ENCODE data around the gene COL27A1. TPM values are rescaled to one million over a fixed set of nuclear protein-coding genes. Genes with fewer than 3 reads are reported as not detected.

COL27A1 gene
- total and polyA plus RNA-seq, 2 experiments from 2014 or later: 44.6 to 47.0 TPM

DNA sequence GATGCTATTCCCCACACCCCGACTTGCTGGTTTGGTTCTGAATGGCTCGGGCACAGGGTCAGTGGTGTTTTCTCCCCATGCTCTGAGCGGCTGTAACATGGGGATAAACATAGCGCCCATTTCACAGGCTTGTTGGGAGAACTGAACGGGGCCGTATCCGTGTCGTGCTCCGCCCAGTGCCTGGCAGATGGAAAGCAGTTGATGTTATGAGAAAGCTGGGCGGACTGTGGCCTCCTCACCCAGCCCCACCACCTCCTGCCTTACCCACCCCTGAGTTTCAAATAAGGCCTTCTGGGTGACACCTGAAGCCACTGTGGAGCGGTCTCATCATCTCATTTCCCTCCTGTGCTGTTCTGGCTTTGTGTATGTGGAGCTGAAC lies 188.8 kb downstream of the COL27A1 start:
- H3K36me3 ChIP-seq (replicated peaks; ENCODE audit: insufficient read depth, low read depth): no peaks in the 10 kb centered on the region
- H3K4me3 ChIP-seq: no peak overlapping the region
- H3K4me1 ChIP-seq (ENCODE audit: insufficient read depth): peaks cover 6% of the 10 kb centered on the region
- H3K79me2 ChIP-seq: no peaks in the 10 kb centered on the region
- H4K20me1 ChIP-seq (ENCODE audit: insufficient read depth, poor library complexity, severe bottlenecking): no peaks in the 10 kb centered on the region
- no peak overlapping the region for H2AFZ ChIP-seq
- H3K4me2 ChIP-seq: no peak overlapping the region
- H3K27me3 ChIP-seq: no peaks in the 10 kb centered on the region
- TF ChIP-seq EZH2phosphoT487 (IDR thresholded peaks at IDR 0.05; ENCODE audit: low read depth, severe bottlenecking, unreplicated experiment) (no peak), EZH2 (IDR thresholded peaks at IDR 0.05; ENCODE audit: borderline replicate concordance) (no peak)
- TF ChIP-seq, protein P1, sequence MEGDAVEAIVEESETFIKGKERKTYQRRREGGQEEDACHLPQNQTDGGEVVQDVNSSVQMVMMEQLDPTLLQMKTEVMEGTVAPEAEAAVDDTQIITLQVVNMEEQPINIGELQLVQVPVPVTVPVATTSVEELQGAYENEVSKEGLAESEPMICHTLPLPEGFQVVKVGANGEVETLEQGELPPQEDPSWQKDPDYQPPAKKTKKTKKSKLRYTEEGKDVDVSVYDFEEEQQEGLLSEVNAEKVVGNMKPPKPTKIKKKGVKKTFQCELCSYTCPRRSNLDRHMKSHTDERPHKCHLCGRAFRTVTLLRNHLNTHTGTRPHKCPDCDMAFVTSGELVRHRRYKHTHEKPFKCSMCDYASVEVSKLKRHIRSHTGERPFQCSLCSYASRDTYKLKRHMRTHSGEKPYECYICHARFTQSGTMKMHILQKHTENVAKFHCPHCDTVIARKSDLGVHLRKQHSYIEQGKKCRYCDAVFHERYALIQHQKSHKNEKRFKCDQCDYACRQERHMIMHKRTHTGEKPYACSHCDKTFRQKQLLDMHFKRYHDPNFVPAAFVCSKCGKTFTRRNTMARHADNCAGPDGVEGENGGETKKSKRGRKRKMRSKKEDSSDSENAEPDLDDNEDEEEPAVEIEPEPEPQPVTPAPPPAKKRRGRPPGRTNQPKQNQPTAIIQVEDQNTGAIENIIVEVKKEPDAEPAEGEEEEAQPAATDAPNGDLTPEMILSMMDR (IDR thresholded peaks at IDR 0.05; ENCODE audit: poor library complexity): no peak
- WGBS (ENCODE audit: low lambda C conversion rate, missing lambda C conversion rate): 87% methylated on average over 11 of the region's 11 CpGs
- no peak overlapping the region for H3K27ac ChIP-seq
- H3K9me2 ChIP-seq (replicated peaks; ENCODE audit: insufficient read depth): no peaks in the 10 kb centered on the region
- H3K9me3 ChIP-seq (ENCODE audit: low read depth): no peaks in the 10 kb centered on the region
- no peak for DNase-seq (ENCODE audit: low spot score)

DNA sequence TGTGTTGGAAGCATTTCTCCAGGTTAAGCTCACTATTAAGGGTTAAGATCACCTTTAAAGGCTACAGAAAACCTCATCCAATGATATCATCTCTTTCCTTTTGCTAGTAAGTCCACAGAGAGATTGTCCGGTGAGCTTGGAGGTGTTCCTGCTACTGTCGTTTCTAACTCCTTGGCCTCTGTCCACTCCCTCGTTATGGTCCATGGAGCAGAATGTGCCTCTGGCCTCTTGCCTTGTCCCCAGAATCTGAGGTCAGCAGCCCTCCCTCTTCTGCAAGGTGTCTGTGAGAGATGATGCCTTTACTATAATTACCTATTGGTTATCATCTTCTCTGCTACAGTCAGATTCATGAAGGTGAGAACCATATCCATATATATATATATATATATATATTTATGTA lies 189.4 kb downstream of the COL27A1 start:
- no peak overlapping the region for H2AFZ ChIP-seq
- DNase-seq (ENCODE audit: low spot score): no peak
- H3K9me2 ChIP-seq (replicated peaks; ENCODE audit: insufficient read depth): no peaks in the 10 kb centered on the region
- no peak overlapping the region for H3K4me3 ChIP-seq
- no peaks in the 10 kb centered on the region for H3K36me3 ChIP-seq (replicated peaks; ENCODE audit: insufficient read depth, low read depth)
- no peaks in the 10 kb centered on the region for H3K9me3 ChIP-seq (ENCODE audit: low read depth)
- 85% methylated on average over 3 of the region's 3 CpGs for WGBS (ENCODE audit: low lambda C conversion rate, missing lambda C conversion rate)
- no peaks in the 10 kb centered on the region for H3K79me2 ChIP-seq
- H3K27me3 ChIP-seq: no peaks in the 10 kb centered on the region
- H3K4me2 ChIP-seq: no peak overlapping the region
- H3K4me1 ChIP-seq (ENCODE audit: insufficient read depth): peaks cover 11% of the 10 kb centered on the region
- TF ChIP-seq, protein P1 (IDR thresholded peaks at IDR 0.05; ENCODE audit: poor library complexity): no peak
- H3K27ac ChIP-seq: no peak overlapping the region
- no peaks in the 10 kb centered on the region for H4K20me1 ChIP-seq (ENCODE audit: insufficient read depth, poor library complexity, severe bottlenecking)

DNA sequence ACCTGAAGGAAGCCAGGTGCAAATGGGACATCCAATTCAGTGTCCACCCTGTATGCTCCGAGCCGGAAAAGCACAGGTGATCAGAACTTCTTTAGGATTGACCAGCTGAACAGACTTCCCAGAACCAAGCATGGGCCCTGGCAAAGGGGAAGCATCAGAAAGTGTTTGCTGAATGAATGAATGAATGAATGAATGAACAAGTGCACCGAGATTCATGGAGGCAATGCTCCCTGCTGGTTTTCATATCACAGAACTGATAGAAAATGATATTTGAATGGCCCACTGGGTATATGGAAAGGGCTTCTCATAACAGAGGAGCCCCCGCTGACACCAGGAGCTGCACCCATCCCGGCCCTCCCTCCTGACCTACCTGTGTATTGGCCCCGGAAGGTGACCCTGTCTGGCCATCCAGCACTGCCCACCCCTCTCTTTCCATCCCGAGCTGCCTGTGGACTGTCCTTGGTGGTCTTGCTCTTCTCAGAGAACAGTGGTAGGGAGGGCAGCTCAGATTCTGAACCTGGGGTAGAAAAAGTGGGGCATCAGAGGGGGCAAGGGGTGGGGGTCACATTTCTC lies 190.2 kb downstream of the COL27A1 start:
- Histone ChIP-seq H3K27ac (no peak overlapping the region), H3K4me3 (no peak overlapping the region), H3K9me2 (replicated peaks; ENCODE audit: insufficient read depth) (no peaks in the 10 kb centered on the region), H3K9me3 (ENCODE audit: low read depth) (no peaks in the 10 kb centered on the region), H3K79me2 (no peaks in the 10 kb centered on the region), H2AFZ (no peak overlapping the region), H3K4me2 (no peak overlapping the region), H3K36me3 (replicated peaks; ENCODE audit: insufficient read depth, low read depth) (no peaks in the 10 kb centered on the region), H4K20me1 (ENCODE audit: insufficient read depth, poor library complexity, severe bottlenecking) (no peaks in the 10 kb centered on the region), H3K27me3 (no peaks in the 10 kb centered on the region), H3K4me1 (ENCODE audit: insufficient read depth) (peaks cover 13% of the 10 kb centered on the region)
- TF ChIP-seq EZH2phosphoT487 (IDR thresholded peaks at IDR 0.05; ENCODE audit: low read depth, severe bottlenecking, unreplicated experiment) (no peak), EZH2 (IDR thresholded peaks at IDR 0.05; ENCODE audit: borderline replicate concordance) (no peak)
- TF ChIP-seq, protein P1 (IDR thresholded peaks at IDR 0.05; ENCODE audit: poor library complexity): no peak
- 98% methylated on average over 7 of the region's 7 CpGs for WGBS (ENCODE audit: low lambda C conversion rate, missing lambda C conversion rate)
- no peak for DNase-seq (ENCODE audit: low spot score)

DNA sequence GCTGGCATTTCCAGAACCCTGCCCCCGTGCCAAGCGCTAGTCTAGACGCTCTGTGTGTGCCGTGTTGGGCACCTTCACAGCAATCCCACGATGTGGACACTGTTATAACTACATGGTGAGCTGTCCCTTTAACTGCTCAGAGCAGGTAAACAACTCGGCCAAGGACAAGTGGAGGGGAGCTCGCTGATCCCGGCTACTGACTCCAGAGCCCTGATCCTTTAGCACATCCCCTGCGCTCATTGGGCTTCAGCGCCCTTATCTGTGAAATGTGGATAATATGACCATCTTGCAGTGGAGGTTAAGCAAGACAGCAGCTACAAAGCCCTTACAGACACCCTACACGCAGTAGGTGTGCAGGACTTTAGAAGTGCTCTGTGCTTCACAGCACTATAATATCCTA lies 190.8 kb downstream of the COL27A1 start:
- TF ChIP-seq EZH2phosphoT487 (IDR thresholded peaks at IDR 0.05; ENCODE audit: low read depth, severe bottlenecking, unreplicated experiment) (no peak), EZH2 (IDR thresholded peaks at IDR 0.05; ENCODE audit: borderline replicate concordance) (no peak)
- TF ChIP-seq, protein P1 (IDR thresholded peaks at IDR 0.05; ENCODE audit: poor library complexity): no peak
- 88% methylated on average over 11 of the region's 11 CpGs for WGBS (ENCODE audit: low lambda C conversion rate, missing lambda C conversion rate)
- Histone ChIP-seq H3K4me1 (ENCODE audit: insufficient read depth) (peaks cover 13% of the 10 kb centered on the region), H2AFZ (no peak overlapping the region), H3K79me2 (no peaks in the 10 kb centered on the region), H3K9me2 (replicated peaks; ENCODE audit: insufficient read depth) (no peaks in the 10 kb centered on the region), H3K27me3 (no peaks in the 10 kb centered on the region), H3K4me2 (no peak overlapping the region), H3K27ac (no peak overlapping the region), H3K4me3 (no peak overlapping the region), H4K20me1 (ENCODE audit: insufficient read depth, poor library complexity, severe bottlenecking) (no peaks in the 10 kb centered on the region), H3K36me3 (replicated peaks; ENCODE audit: insufficient read depth, low read depth) (no peaks in the 10 kb centered on the region), H3K9me3 (ENCODE audit: low read depth) (no peaks in the 10 kb centered on the region)
- DNase-seq (ENCODE audit: low spot score): no peak
